Activated naive CD8-positive, alpha-beta T cell treated with anti-CD3 and anti-CD28 coated beads, Interleukin-2, amount 10 ng/mL, durations not matched to agents 7 days and 5 days (primary cell): ENCODE data around the gene NKX1-1. TPM values are rescaled to one million over a fixed set of nuclear protein-coding genes. Genes with fewer than 3 reads are reported as not detected.
A peak's percentile ranks its signal among the peaks of the same experiment; 100 is the strongest.

Source experiments
- ATAC-seq: fragments of 150-1000 bp; cut with Tn5 transposase; one replicate; pipeline ENCODE4 v1.10.0; 2021; ENCODE audit warnings: low read depth, moderate library complexity
- POLR2A ChIA-PET: fragments of 350-600 bp; sonication (Branson Sonifier 250); formaldehyde crosslinking; loops from one replicate; lab custom pipeline; 2021; ENCODE audit warnings: antibody characterized with exemption; lab: Charles Lee
- DNase-seq: peaks from one replicate; pipeline ENCODE4 v3.0.0; 2021
- H3K27ac Mint-ChIP-seq: one replicate; pipeline ENCODE4 v1.8.0; 2022; ENCODE audit warnings: mild to moderate bottlenecking, mixed read lengths
- H3K27me3 Mint-ChIP-seq: one replicate; pipeline ENCODE4 v1.8.0; 2022; ENCODE audit warnings: mild to moderate bottlenecking, moderate library complexity, mixed read lengths
- H3K36me3 Mint-ChIP-seq: one replicate; pipeline ENCODE4 v1.8.0; 2021; ENCODE audit warnings: mild to moderate bottlenecking, mixed read lengths
- H3K4me1 Mint-ChIP-seq: one replicate; pipeline ENCODE4 v1.8.0; 2021; ENCODE audit warnings: mixed read lengths
- H3K4me3 Mint-ChIP-seq: one replicate; pipeline ENCODE4 v1.8.0; 2022; ENCODE audit warnings: mild to moderate bottlenecking, moderate library complexity, mixed read lengths
- H3K9me3 Mint-ChIP-seq: one replicate; pipeline ENCODE4 v1.8.0; 2021; ENCODE audit warnings: mixed read lengths
- total RNA-seq, 2 experiments: library from RNA; stranded (reverse); gene quantifications; one replicate each; pipeline ENCODE4 v1.2.3, GENCODE V29; 2021

NKX1-1 gene
- total RNA-seq: not detected

DNA sequence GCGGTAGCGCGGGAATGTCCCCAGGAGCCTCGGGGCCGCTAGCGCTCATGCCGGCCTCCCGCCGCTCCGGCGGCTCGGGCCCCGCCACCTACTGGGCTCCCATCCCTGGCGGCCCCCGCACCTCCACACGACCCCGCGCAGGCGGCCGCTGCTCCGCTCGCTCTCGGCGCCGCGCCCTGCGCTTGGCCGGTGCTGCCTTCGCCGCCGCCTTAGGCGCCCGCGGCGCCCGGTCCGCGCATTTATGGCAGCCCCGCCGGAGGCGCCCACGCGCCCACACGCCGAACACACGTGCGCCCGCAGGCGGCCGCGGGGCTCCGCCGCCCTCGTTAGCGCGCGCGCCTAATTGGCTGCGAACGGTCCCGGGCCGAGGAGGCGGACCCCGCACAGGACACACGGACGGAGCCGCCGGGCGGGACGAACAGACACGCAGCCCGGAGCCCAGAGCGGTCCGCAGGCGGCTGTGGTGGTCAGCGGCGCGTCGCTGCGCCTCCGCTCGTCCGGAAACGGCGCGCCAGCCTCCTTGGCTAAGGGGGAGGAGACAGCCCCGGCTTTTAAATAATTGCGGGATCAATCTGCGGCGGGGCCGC lies at the start of gene NKX1-1:
Gene NKX1-1, minus strand, starts transcription at position 49 of the 587 bp plus-strand sequence. Its CDS starts 0 bp downstream, at position 49.
- peak within 1 kb of the TSS; percentile 50 for H3K4me3 Mint-ChIP-seq
- peaks cover 2% of the 10 kb centered on the region for H3K36me3 Mint-ChIP-seq
- DNase-seq (no peak), ATAC-seq (no peak)
- H3K4me1 Mint-ChIP-seq: peaks cover 7% of the 10 kb centered on the region
- POLR2A ChIA-PET: no interaction called here
- H3K27me3 Mint-ChIP-seq: peaks cover 39% of the 10 kb centered on the region
- peaks cover 3% of the 10 kb centered on the region for H3K9me3 Mint-ChIP-seq
- H3K27ac Mint-ChIP-seq: peak within 1 kb of the TSS; percentile 82

DNA sequence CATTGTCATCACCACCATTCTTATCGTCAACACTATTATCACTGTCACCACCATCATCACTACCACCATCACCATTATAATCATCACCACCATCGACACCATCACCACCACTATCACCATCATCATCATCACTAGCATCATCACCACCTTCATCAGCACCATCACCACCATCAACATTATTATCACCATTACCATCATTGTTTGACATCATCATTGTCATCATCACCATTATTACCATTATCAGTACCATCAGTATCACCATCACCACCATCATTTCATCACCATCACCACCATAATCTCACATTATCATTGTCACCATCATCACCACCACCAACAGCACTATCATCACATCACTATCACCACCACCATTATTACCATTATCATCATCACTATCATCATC lies 47.5 kb upstream of the NKX1-1 start:
- POLR2A ChIA-PET: no interaction called here
- Mint-ChIP-seq H3K9me3 (peaks cover 26% of the 10 kb centered on the region), H3K27me3 (peaks cover 2% of the 10 kb centered on the region), H3K36me3 (peaks cover 4% of the 10 kb centered on the region), H3K4me1 (no peaks in the 10 kb centered on the region), H3K4me3 (no peak overlapping the region), H3K27ac (no peak overlapping the region)
- no peak for ATAC-seq
- no peak for DNase-seq

DNA sequence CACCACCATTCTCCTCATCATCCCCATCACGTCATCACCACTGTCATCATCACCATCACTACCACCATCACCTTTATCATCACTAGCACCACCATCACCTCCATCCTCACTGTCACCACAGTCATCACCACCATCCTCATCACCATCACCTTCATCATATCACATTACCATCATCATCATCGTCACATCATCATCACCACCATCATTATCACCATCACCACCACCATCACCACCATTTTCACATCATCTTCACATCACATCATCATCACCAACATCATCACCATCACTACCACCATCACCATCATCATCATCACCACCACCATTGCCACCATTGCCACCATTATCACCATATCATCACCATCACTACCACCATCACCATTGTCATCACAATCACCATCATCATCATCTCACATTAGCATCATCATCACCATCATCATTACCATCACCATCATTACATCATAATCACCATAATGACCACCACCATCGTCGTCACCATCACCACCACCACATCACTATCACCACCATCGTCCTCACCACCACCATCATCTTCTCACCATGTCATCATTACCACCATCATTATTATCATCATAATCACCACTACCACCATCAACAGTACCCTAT lies 46.3 kb upstream of the NKX1-1 start:
- no peaks in the 10 kb centered on the region for H3K4me1 Mint-ChIP-seq

DNA sequence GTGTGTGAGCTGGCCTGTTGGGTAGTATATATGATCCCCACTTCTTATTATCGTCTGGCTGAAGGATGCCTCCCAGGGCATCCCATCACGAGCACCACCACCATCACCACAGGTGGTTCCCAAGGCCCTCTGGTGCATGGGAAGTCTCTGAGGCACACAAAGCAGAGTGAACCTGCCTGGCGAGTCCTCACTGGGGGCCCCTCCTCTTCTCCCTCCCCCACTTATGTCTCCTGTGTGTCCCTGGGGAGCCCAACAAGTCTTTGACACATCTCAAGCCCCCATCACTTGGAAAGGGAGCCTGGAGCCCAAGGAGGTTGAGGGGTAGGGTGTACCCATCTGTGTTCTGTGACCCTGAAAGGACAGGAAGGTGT lies 45.5 kb upstream of the NKX1-1 start:
- peaks cover 4% of the 10 kb centered on the region for H3K36me3 Mint-ChIP-seq
- H3K27me3 Mint-ChIP-seq: no peaks in the 10 kb centered on the region
- DNase-seq (no peak), ATAC-seq (no peak)
- no peak overlapping the region for H3K27ac Mint-ChIP-seq
- H3K4me1 Mint-ChIP-seq: no peaks in the 10 kb centered on the region
- no peak overlapping the region for H3K4me3 Mint-ChIP-seq
- H3K9me3 Mint-ChIP-seq: peaks cover 23% of the 10 kb centered on the region
- POLR2A ChIA-PET: no interaction called here

More for the DNA sequence above, 46.3 kb upstream of the NKX1-1 start:
- no peaks in the 10 kb centered on the region for H3K27me3 Mint-ChIP-seq
- H3K9me3 Mint-ChIP-seq: peaks cover 26% of the 10 kb centered on the region
- no peak overlapping the region for H3K4me3 Mint-ChIP-seq
- ATAC-seq (no peak), DNase-seq (no peak)
- POLR2A ChIA-PET: no interaction called here
- H3K27ac Mint-ChIP-seq: no peak overlapping the region
- H3K36me3 Mint-ChIP-seq: peaks cover 4% of the 10 kb centered on the region

DNA sequence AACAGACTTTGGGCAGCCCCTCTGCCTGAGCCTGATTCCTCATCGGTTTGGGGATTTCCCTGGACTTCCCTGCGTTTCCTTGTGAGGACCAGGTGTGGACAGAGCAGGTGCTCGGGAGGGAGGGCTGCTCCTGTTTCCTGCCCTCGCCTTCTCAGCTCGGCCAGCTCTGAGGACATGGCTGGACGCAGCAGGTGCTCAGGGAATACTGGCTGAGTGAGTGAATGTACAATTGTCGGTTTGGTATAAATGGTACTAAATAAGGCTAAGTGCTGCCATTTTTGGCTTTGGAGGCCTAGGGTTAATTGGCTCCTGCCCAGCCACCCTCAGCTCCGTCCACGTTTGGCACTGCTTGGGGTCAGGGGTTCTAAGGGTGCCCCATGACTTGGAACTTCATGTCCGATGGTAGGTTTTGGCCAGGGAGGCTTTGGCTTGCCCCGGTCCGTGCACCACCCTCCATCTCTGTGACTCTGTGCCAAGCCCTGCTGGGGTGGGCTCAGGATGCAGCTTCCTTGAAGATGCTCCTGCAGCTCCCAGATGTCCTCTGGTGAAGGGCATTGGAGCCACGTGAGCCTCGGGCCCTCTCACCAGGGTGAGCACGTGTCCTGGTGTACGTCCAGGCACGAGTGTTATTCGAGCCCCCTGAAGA lies 45.0 kb upstream of the NKX1-1 start:
- POLR2A ChIA-PET: no interaction called here
- no peak overlapping the region for H3K4me3 Mint-ChIP-seq
- H3K27me3 Mint-ChIP-seq: no peaks in the 10 kb centered on the region
- peak; percentile 11 for DNase-seq
- no peak overlapping the region for H3K27ac Mint-ChIP-seq
- peaks cover 4% of the 10 kb centered on the region for H3K36me3 Mint-ChIP-seq
- no peaks in the 10 kb centered on the region for H3K4me1 Mint-ChIP-seq
- H3K9me3 Mint-ChIP-seq: peaks cover 22% of the 10 kb centered on the region
- ATAC-seq: no peak

DNA sequence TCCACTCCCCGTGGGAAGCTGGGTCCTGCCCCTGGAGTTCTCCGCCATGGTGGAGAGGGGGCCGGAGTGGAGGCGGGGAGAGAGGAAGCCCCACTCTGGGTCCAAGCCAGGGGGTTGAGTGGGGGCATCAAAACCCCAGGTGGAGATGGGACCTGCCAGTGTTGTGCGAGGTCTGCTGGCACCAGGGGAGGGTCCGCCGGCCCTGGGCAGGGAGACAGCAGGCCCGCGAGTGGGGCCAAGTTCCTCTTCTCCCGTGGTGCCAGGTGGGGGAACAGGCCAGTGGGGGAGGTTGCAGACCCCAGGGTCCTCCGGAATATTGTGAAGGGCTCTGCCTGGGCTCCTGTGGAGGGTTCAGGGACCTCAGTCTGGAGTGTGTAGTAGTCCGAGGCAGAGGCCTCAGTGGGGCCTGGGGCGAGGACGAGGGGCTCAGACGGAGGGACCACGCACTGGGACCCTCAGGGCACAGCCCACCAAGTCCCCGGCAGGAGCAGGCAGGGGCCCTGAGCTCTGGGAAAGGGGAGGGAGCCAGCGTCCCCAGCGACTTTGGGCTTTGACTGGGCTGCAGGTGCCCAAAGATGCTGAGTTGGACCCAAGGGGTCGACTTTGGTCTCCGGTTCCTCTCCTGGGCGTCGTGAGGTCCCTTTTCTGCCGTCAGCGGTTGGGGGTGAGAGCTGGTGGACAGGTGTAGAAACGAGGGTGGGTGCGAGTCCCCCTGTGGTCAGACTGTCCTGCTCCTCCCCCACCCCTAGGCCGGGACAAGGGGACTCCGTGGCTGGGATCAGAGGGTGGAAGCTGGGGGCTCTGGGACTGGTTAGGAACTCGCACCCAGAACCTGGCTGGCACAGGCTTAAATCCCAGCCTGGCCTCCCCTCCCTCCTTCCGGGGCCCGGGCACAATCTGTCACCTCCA lies 43.8 kb upstream of the NKX1-1 start:
- DNase-seq (peak; percentile 21), ATAC-seq (no peak)
- Mint-ChIP-seq H3K27me3 (no peaks in the 10 kb centered on the region), H3K27ac (no peak overlapping the region), H3K4me1 (no peaks in the 10 kb centered on the region), H3K36me3 (peaks cover 4% of the 10 kb centered on the region), H3K9me3 (peaks cover 21% of the 10 kb centered on the region), H3K4me3 (no peak overlapping the region)
- POLR2A ChIA-PET: no interaction called here

DNA sequence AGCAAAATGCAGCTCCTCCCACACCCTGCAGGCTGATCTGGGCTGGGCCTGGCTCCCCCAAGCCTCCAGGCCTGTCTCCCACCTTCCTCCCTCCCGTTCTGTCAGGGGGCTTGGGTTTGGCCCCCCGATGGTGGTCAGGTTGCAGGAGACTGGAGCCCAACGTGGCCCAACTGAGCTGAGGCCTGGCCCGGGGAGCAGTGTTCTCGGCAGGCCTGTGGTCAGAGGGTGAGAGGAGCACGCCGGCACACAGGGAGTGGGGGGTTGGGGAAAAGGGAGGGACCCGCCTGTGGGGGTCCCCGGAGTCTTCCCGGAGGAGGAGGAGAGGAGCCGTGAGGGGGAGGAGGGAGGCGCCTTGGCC lies 43.2 kb upstream of the NKX1-1 start:
- peaks cover 4% of the 10 kb centered on the region for H3K36me3 Mint-ChIP-seq
- ATAC-seq: no peak
- no peak overlapping the region for H3K4me3 Mint-ChIP-seq
- H3K4me1 Mint-ChIP-seq: no peaks in the 10 kb centered on the region
- DNase-seq: peak; percentile 15
- peaks cover 3% of the 10 kb centered on the region for H3K27me3 Mint-ChIP-seq
- POLR2A ChIA-PET: no interaction called here
- peaks cover 21% of the 10 kb centered on the region for H3K9me3 Mint-ChIP-seq
- no peak overlapping the region for H3K27ac Mint-ChIP-seq

DNA sequence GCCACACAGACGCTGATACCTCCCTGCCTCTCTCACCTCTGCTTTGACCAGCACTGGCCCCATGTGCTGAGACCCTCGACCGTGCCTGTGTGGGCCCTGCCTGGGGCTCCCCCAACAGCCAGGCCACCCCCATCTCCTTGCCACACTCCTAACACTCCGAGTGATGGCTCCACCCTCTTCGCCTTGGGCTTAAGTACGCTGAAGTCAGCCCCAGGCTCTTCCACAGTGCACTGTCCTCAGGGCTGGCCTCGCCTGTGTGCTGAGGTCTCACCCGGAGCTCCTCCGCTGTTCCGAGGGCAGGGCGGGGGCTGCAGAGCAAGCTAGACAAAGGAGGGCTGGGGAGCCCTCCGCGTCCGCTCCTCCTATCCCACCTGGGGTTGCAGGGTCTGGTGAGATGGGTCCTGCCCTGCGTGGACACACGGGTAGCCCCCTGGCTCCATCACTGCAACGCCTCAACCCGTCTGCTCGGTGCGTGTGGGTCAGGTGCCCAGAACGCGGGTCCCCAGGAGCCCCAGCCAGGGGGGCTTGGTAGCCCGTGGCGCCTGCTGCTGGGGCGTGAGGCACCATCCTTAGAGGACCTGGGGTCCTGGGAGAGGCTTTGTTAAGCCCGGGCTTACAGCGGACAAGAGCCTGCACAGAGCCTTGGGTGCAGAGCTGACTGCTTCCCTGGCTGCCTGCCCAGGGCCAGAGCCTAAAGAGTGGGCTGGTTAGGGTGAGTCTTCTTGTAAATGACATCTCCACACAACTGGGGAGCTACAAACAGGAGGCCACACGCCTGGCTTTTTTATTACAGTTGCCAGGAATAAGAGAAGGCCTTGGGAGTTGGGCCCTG lies 42.6 kb upstream of the NKX1-1 start:
- DNase-seq (peak; percentile 12), ATAC-seq (no peak)
- Mint-ChIP-seq H3K9me3 (peaks cover 17% of the 10 kb centered on the region), H3K27me3 (peaks cover 4% of the 10 kb centered on the region), H3K4me3 (no peak overlapping the region), H3K36me3 (peaks cover 3% of the 10 kb centered on the region), H3K27ac (no peak overlapping the region), H3K4me1 (no peaks in the 10 kb centered on the region)
- POLR2A ChIA-PET: no interaction called here

DNA sequence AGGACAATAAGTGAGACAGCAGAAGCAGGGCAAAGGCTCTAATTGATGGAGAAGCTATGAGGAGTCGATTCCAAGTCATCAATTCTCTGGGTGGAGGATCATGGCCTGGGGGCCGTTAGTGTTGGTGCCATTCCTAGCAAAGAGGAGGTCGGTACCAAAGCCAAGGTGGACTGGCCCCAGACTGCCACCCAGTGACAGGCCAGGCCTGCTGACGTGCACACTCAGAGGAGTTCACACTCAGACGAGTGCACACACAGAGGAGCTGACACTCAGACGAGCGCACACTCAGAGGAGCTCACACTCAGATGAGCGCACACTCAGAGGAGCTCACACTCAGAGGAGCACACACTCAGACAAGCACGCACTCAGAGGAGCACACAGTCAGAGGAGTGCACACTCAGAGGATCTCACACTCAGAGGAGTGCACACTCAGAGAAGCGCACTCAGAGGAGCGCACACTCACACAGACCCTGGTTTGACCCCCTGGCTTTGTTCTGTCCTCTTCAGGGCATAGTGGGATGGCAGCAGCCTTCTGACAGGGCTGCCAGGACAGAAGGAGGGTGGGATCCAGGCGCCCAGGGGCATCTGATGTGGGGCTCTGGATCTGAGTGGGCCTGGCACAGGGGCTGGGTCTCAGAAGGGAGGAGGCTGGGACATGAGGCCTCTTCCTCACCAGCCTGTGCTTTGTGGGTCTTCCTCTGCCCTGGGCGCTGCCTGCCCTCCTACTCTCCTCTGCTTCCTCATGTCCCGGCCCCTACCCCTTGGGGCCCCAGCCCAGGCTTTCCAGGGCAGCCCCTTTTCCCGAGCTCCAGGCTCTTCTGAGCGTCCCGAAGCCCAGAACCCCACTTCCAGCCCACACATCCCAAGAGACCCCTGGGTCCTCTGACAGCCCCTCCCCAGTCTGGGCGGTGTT lies 41.7 kb upstream of the NKX1-1 start:
- H3K27ac Mint-ChIP-seq: no peak overlapping the region
- peak; percentile 16 for DNase-seq

DNA sequence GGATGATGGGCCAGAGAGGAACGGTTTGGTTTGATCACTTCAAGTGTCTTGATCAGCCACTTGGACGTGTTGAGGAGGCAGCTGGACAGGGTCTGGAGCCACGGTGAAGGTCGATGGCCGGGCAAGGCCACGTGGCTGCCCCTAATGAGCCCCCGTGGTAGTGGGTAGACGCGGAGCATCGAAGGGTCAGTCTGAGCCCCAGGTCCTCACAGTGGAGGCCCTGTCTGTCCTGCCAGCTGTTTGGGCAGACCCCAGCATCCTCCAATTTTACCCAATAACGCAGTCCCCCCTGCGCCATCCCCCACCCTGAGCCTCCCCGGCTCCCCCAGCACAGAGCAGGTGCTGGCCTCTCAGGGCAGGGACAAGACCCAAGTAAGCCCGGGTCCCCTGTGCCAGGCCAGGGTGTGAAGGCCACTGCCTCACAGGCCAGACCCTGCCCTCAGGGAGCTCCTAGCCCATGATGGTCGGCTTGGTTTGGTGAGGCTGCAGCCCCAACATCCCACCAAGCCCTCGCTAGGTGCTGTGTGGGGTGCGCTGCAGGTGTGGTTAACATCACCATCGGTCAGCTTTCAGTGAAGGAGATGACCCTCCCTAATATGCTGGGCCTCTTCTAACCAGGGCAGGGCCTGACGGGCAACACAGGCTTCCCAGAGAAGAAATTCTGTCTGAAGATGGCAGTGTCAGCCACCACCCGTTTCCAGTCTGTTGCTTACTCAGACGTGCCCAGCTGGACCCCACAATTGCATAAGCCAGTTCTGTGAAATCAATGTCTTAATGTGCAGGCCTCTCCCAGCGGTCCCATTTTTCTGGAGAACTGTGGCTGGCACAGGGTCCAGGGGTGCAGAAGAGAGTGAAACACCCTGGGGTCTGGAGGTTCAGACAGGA lies 40.5 kb upstream of the NKX1-1 start:
- POLR2A ChIA-PET: no interaction called here
- ATAC-seq (no peak), DNase-seq (no peak)
- no peak overlapping the region for H3K27ac Mint-ChIP-seq
- no peaks in the 10 kb centered on the region for H3K4me1 Mint-ChIP-seq
- no peak overlapping the region for H3K4me3 Mint-ChIP-seq
- no peaks in the 10 kb centered on the region for H3K36me3 Mint-ChIP-seq
- peaks cover 7% of the 10 kb centered on the region for H3K27me3 Mint-ChIP-seq
- H3K9me3 Mint-ChIP-seq: no peaks in the 10 kb centered on the region

More for the DNA sequence above, 41.7 kb upstream of the NKX1-1 start:
- H3K27me3 Mint-ChIP-seq: peaks cover 4% of the 10 kb centered on the region
- peaks cover 9% of the 10 kb centered on the region for H3K9me3 Mint-ChIP-seq
- ATAC-seq: no peak
- no peak overlapping the region for H3K4me3 Mint-ChIP-seq
- H3K4me1 Mint-ChIP-seq: no peaks in the 10 kb centered on the region
- POLR2A ChIA-PET: no interaction called here
- no peaks in the 10 kb centered on the region for H3K36me3 Mint-ChIP-seq

DNA sequence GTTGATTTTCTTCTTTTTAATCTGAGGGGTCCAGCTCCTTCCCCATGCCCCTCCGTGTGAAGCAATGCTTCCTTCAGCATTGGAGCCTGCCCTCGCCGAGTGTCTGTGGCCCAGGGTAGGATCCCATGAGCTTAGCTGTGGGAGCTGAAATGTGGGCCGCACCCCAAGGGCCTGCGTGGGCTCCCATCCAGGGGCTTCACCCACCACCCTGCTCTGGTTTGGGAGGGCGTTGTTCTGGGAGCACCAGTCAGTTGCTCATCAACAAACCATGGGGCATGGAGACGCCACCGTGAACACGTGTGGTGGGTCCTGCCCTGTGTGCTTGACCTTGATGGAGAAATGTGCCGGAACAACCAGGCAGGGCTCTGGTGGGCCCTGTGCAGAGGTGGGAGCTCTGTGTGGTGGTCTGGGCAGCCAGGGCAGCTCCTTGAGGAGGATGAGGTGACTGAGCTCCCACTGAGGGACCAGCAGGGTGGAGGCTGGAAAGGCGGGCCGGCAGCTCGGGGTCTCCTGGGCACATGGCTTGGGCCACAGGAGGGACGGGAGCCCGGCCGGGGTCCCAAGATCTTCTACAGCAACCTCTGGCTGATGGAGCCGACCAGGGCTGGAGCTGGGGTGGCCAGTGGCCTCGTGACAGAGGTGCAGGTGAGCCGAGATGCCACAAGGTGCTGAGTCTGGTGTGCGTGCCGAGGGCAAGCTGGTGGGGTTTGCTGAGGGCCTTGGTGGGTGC lies 39.6 kb upstream of the NKX1-1 start:
- no peak overlapping the region for H3K4me3 Mint-ChIP-seq
- H3K27ac Mint-ChIP-seq: no peak overlapping the region
- ATAC-seq (no peak), DNase-seq (no peak)
- H3K36me3 Mint-ChIP-seq: no peaks in the 10 kb centered on the region
- POLR2A ChIA-PET: no interaction called here
- H3K9me3 Mint-ChIP-seq: no peaks in the 10 kb centered on the region
- H3K4me1 Mint-ChIP-seq: no peaks in the 10 kb centered on the region
- H3K27me3 Mint-ChIP-seq: peaks cover 7% of the 10 kb centered on the region
